ENCODE results near the gene FN3KRP. TPM values are rescaled to one million over a fixed set of nuclear protein-coding genes. Genes with fewer than 3 reads are reported as not detected.

The FN3KRP gene
- total RNA-seq, 4 donors from 2014 or later, result 6.4 to 18.8 (median 12.3) TPM

DNA sequence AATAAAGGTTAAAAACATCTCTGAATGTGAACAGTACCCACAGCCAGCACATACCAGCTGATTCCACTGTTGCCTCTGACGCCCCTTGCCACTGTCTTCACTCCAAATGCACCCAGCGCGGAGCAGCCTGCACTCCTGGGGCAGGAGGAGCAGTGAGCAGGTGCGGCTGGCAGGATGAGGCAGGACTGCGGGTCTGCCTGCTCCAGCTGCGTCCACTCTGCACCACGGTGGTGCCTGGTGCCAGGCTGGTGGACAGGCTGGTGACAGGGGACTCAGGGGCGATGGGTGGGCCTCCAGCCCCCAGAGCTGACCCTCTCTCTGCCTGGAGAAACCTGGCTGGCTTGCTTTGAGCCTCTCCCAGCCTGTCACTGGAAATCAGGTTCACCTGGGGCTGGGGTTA lies 27.4 kb upstream of the FN3KRP start:
- TF ChIP-seq CTCF (IDR thresholded peaks at IDR 0.05), result no peak
- DNase-seq (ENCODE audit: low spot score) (no peak), ATAC-seq (ENCODE audit: low FRiP score) (no peak)

DNA sequence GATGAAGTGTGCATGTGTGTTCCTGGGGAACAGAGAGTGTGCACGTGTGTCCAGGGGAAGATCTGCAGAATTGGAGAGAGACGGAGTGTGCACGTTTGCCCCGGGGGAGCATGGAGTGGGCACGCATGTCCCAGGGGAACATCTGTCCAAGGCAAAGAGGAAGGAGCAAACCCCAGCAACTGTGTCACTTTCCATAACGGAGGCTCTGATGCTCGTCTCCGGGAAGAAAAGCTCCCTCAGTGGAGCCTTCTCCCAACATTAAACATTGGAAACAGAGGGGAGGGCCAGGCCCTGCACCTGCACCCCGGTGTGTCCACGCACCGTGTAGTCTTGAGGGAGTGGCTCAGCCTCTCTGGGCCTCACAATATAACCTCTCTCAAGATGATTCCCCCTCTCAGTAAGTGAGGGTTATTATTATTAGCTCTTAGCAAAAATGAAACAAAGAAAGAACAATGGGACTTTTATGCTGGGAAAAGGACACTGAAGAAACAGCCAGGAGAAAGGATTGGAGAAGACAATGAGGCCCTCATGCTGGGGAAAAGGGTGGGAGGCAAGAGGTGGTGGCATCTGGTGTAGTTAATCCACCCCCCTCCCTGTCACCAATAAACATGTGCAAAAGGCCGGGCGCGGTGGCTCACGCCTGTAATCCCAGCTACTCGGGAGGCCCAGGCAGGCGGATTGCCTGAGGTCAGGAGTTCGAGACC lies 25.6 kb upstream of the FN3KRP start:
- ATAC-seq (ENCODE audit: low FRiP score), result no peak
- DNase-seq (ENCODE audit: low spot score), result no peak
- TF ChIP-seq CTCF (IDR thresholded peaks at IDR 0.05), result no peak

GRCh38 chr17:82691714-82692113 lies 24.8 kb upstream of the FN3KRP start:
- DNase-seq (ENCODE audit: low spot score), result no peak
- ATAC-seq (ENCODE audit: low FRiP score), result no peak
- TF ChIP-seq CTCF (IDR thresholded peaks at IDR 0.05), result no peak

DNA sequence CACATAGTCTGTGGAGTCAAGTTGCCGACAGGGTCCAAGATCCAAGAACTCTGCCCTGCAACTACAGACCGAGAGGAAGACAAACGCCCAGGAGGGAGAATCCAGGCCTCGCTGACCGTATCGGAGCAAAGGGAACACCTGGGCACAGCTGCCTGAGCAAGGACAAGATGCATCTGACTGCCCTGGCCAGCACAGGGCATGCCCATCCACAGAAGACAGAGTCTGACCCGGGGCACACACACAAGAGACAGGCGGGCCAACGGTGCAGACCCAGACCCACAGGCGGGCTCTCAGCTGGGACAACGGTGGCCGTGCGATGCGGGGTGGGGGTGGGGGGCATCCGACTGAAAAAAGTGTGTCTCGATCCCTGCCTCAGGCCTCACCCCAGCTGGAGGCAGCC lies 24.2 kb upstream of the FN3KRP start:
- TF ChIP-seq CTCF (IDR thresholded peaks at IDR 0.05), result no peak
- ATAC-seq (ENCODE audit: low FRiP score) (no peak), DNase-seq (ENCODE audit: low spot score) (no peak)

DNA sequence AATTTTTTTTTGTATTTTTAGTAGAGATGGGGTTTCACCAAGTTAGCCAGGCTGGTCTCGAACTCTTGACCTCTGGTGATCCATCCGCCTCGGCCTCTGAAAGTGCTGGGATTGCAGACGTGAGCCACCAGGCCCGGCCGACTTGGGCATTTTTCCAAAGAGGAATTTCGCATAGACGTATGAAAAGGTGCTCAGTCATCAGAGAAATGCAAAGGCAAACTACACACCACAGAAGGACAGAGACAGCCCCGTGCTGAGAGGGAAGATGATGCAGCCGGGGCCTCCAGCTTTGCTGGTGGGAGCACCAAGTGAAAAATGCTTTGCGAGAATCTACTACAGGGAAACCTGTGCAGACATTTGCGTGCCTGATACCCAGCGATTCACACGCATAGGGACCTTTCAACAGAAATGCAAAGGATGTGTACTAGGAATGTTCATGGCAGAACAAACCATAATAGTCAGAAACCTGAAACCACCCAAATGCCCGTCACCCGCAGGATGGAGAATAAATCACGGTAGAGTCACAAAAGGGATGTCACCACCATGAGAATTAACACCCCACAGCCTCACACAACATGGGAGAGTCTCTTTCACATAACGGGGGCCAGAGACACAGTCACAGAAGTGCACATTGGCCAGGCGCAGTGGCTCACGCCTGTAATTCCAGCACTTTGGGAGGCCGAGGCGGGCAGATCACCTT lies 23.2 kb upstream of the FN3KRP start:
- no peak for DNase-seq (ENCODE audit: low spot score)
- no peak for TF ChIP-seq CTCF (IDR thresholded peaks at IDR 0.05)

GRCh38 chr17:82694647-82695046 lies 21.9 kb upstream of the FN3KRP start:
- DNase-seq (ENCODE audit: low spot score) (no peak), ATAC-seq (ENCODE audit: low FRiP score) (no peak)
- TF ChIP-seq CTCF (IDR thresholded peaks at IDR 0.05), result no peak

More for the DNA sequence above, 23.2 kb upstream of the FN3KRP start:
- ATAC-seq (ENCODE audit: low FRiP score), result no peak

DNA sequence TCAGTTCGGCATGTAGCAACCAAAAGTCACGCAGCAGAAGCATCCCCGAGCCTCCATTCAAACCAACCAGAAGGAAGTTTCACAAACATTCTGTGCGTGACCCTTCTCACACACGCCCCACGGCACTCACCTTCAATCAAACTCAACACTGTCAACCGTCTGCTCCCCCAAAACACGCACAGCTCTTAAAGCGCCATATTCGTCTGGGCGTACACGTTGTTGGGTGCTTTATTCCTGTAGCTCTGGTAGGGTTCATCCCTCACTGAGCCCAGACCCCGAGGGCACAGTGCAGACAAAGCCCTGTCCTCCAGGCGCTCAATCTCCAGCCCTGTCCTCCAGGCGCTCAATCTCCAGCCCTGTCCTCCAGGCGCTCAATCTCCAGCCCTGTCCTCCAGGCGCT lies 20.2 kb upstream of the FN3KRP start:
- TF ChIP-seq CTCF (IDR thresholded peaks at IDR 0.05), result no peak
- DNase-seq (ENCODE audit: low spot score), result no peak
- no peak for ATAC-seq (ENCODE audit: low FRiP score)

All from omental fat pad (tissue), 4 donors.